ENCODE results near the gene PTPRM.

GRCh38 chr18:8333961-8334360 lies 766.8 kb downstream of the PTPRM start:
- TF ChIP-seq CTCF (IDR thresholded peaks at IDR 0.05; ENCODE audit: insufficient read depth, low read length, poor library complexity, severe bottlenecking) (no peak), EZH2phosphoT487 (conservative IDR thresholded peaks at IDR 0.05; ENCODE audit: low read length) (no peak)

Measured in SU-DHL-6 (cell line).